Activated CD4-positive, alpha-beta T cell treated with anti-CD3 and anti-CD28 coated beads for 48 hours (primary cell): Measurements from ENCODE around the gene METRNL.

Source experiments
- DNase-seq: peaks from one replicate; pipeline ENCODE4 v3.0.0-alpha.2; 2020

METRNL gene

GRCh38 chr17:83081684-83082201 lies 2.3 kb downstream of the METRNL start:
- DNase-seq = no peak

GRCh38 chr17:83082424-83082823 lies 3.0 kb downstream of the METRNL start:
- DNase-seq = no peak

- no peak for DNase-seq
Observed at GRCh38 chr17:83082909-83083367, 3.5 kb downstream of the METRNL start.

GRCh38 chr17:83083368-83084201 lies 4.2 kb downstream of the METRNL start:
- peak; percentile 75 for DNase-seq

- no peak for DNase-seq
Observed at GRCh38 chr17:83084214-83084613, 4.8 kb downstream of the METRNL start.

- no peak for DNase-seq
Observed at GRCh38 chr17:83084621-83085056, 5.2 kb downstream of the METRNL start.

- DNase-seq = no peak
Observed at GRCh38 chr17:83085103-83085502, 5.7 kb downstream of the METRNL start.

GRCh38 chr17:83085526-83086198 lies 6.3 kb downstream of the METRNL start:
- DNase-seq = no peak

- DNase-seq = no peak
Observed at GRCh38 chr17:83086199-83086880, 6.9 kb downstream of the METRNL start.

GRCh38 chr17:83086907-83087787 lies 7.7 kb downstream of the METRNL start:
- no peak for DNase-seq

GRCh38 chr17:83087788-83088360 lies 8.5 kb downstream of the METRNL start:
- no peak for DNase-seq

- DNase-seq = no peak
Observed at GRCh38 chr17:83088451-83088850, 9.0 kb downstream of the METRNL start.

GRCh38 chr17:83088909-83089308 lies 9.5 kb downstream of the METRNL start:
- no peak for DNase-seq

GRCh38 chr17:83089328-83090132 lies 10.1 kb downstream of the METRNL start:
- DNase-seq = no peak

GRCh38 chr17:83090444-83091256 lies 11.2 kb downstream of the METRNL start:
- no peak for DNase-seq

- no peak for DNase-seq
Observed at GRCh38 chr17:83091257-83092141, 12.1 kb downstream of the METRNL start.

- no peak for DNase-seq
Observed at GRCh38 chr17:83092186-83092585, 12.8 kb downstream of the METRNL start.

GRCh38 chr17:83092931-83093330 lies 13.5 kb downstream of the METRNL start:
- DNase-seq = no peak

- DNase-seq = no peak
Observed at GRCh38 chr17:83093506-83093905, 14.1 kb downstream of the METRNL start.
